ENCODE results near the gene RLN1.
"Not testable (repeated sequence)": the region's sequence is repeated elsewhere in the genome, so short reads cannot be mapped to it uniquely, and the experiment has no call there.

Gene RLN1, protein sequence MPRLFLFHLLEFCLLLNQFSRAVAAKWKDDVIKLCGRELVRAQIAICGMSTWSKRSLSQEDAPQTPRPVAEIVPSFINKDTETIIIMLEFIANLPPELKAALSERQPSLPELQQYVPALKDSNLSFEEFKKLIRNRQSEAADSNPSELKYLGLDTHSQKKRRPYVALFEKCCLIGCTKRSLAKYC

DNA sequence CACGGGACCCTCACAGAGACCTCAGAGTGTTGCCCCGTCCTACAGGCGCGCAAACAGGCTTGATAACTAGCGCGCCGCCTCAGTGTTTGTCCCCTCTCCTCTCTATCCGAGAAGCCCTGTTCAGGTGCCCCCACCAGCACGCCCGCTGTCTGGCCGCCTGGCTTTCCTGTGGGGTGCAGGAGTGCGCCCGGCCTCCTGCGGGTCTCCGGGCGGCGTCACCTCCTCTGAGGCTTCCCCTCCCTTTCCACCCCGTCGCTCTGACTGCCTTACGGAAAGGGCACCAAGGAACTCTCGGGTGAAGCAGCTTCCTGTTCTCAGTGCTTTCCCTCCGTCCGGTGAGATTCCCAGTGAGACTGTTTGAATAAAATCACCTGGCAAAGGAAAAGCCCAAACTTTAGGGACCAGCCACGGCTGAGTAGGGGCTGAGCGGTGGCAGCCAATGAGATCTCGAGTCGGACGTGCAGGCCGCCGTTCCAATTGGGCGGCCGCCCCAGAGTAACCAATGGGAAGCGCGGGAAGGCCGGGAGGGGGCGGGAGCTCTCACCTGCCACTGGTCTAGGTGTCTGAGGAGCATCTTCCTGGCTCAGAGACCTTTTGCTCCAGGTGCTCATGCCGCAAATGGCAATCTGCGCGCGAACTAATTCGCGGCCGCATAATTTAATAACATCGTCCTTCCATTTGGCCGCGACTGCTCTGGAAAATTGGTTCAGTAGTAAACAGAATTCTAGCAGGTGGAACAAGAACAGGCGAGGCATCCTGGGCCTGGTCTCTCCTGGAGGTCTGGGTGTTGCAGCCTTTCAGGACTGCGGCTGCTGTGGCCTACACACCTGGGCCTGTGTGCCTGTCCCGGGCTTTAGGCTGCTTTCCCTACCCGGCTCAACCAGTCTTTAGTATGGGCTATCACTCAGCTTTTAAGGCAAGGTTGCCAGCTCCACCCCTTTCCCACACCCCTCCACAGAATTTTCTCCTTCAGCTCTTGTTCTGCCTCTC is at the start of gene RLN1:
Gene RLN1, minus strand, starts transcription at position 885 of the 990 bp plus-strand sequence. Its CDS starts 130 bp downstream, at position 755.
- DNase-seq, result peak; percentile 1

DNA sequence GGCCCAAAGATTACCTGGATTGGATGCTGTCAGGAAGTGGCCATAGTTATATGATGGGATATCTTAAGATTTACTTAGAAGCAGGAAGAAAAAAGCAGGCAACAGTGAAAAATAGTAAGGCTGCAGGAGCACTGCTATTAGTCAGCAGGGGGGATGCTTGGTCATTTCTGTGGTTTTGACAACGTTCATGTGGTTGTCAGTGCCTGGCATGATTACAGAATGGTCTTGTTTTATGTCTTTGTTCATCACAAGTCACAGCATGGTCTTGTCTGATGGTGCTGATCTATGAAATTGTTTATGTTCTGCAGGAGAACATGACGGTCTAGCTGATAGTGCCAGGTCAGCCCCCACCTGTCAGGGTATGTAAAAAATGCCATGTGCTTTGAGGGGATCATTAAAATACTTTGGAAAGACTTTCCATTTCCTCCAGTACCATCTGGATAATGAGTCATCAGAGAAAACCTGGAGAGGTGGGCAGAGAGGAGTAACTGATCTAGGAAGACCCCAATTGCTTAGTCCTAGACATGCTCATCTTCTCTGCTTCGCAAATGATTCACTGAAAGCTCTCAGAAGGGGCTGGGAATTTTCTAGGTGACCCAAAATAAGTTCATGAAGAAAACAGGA is 49.5 kb upstream of the RLN1 start:
- DNase-seq, result no peak

DNA sequence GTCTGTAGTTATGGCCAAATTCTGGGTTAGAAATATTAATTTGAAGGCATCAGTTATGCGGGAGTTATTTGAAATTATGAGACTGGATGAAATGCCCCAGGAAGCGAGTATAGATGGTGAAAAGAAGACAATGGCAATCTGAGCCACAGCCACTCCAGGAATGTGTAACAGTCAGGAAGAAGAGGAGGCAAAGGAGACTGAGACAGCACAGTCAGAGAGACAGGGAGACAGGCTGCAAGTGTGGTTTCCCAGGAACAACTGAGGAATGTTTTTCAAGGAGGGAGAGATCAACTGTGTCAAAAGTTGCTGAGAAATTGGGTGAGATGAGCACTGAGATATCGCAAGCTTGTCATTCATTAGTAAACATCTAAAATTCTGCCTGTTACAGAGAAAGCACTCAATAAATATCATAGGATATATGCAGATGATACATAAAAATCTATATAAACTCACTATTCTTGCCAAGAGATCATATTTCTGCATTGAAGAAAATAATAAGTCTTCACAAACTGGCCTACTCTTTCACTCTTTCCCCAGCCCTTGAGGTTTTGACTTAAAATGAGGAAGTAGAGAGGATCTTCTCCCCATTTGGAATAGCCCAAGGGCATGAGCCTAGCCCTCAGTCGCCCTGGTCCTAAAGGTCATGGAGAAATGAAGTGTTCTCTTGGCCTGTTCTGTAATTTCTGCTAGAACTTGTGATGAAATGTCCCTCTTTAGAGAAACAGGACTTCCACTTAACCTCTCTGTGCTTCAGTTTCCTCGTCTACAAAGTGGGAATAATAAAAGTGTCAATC is 48.5 kb upstream of the RLN1 start:
- DNase-seq, result no peak

DNA sequence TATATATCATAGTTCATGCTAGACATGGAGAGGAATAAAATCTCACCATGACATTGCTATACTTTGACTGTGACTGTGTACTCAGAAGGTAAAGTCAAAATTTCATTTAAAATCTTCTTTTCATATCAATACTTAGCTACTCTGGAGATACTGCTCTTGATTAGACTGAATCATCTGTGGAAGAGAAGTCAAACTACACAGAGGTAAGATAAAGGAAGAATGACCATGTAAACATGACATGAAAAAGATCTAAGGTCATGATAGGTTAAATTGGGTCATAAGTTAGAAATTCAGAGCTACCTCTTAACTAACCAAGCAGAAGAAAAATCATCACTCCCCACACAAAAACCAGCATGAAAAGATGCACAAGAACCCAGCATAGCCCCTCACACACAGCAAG is 44.8 kb upstream of the RLN1 start:
- no peak for DNase-seq

DNA sequence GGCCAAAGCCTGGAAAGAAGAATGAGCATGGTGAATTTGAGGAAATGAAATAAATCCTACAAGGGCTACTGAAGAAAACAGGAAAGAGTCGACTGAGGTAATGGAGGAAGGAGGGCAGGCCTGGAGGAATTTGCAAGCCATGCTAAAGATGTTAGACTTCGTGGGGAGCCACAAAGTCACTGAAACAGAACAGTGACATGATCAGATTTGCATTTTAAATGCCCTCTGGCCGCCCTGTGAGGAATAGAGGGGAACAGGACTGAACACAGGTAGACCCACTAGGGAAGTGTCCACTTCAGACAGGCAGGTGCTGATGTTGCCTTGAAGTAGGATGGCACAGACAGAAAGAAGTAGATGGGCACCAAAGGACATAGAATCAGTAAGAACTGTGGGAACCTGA is 42.8 kb upstream of the RLN1 start:
- no peak for DNase-seq

DNA sequence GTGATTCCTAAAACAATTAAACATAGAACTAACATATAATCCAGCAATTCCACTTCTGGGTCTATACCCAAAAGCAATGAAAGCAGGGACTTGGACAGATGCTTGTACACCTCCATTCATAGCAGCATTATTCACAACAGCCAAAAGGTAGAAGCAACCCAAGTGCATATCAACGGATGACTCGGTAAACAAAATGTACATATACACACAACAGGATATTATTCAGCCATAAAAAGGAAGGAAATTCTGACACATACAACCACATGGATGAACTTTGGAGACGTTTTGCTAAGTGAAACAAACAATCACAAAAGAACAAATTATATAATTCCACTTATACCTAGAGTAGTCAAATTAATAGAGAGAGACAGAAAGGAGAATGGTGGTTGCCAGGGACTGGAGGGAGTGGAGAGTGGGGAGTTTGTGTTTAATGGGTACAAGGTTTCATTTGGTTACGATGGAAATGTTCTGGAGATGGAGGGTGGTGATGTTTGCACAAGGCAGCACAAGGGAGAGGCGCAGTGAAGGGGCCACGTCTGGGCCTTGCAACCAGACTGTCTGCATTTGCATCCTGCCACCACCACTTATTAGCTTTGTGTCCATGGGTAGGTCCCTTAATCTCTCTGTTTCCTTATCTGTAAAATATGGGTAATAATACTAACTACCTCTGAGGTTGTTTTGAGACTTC is 36.3 kb upstream of the RLN1 start:
- no peak for DNase-seq

DNA sequence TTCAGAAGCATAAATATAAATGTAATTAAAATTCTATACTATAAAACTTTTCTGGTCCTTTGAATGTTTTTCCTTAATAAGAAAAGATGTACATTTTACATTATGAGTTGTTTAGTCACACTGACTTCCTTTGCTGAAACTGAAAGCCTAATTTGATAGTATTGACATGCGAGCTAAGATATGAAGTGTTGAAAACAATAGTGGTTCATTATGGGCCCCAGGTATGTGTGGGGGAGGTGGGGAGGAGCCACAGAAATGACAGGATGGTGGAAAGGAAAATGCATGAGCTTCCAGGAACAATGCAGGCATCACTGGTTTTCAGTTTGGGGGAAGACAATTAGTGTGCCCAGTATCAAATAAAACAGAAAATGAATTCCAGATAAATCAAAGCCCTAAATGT is 35.4 kb upstream of the RLN1 start:
- DNase-seq, result no peak

DNA sequence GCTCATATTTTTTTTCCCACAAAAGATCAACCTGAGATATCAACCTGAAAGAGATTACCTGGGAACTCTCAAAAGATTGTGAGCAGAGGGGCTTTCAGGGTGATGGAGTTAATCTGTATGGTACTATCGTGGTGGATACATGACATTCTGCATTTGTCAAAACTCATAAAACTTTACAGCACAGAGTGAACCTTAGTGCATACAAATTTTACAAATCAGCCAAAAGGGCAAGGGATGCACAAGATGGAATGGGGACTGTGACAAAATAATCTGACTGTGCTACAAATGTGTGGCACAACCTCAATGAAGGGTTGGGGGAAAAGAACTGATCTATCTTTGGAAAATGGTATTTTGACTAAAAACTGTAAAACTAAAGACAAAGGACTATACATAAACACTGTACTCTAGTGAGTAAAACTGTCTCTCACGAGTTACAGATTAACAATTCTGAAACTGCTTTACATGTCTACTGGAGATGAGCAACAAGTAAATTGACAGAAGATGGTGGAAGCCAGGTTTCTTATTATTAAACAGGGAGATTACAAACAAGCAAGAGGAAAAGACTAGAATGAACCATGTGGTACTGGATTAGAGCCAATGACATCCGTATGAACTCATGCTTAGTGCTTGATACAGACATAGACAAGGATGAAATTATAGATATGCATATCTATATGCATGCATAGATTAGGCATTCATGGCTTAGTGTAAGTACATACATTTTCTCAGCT is 24.8 kb upstream of the RLN1 start:
- no peak for DNase-seq

DNA sequence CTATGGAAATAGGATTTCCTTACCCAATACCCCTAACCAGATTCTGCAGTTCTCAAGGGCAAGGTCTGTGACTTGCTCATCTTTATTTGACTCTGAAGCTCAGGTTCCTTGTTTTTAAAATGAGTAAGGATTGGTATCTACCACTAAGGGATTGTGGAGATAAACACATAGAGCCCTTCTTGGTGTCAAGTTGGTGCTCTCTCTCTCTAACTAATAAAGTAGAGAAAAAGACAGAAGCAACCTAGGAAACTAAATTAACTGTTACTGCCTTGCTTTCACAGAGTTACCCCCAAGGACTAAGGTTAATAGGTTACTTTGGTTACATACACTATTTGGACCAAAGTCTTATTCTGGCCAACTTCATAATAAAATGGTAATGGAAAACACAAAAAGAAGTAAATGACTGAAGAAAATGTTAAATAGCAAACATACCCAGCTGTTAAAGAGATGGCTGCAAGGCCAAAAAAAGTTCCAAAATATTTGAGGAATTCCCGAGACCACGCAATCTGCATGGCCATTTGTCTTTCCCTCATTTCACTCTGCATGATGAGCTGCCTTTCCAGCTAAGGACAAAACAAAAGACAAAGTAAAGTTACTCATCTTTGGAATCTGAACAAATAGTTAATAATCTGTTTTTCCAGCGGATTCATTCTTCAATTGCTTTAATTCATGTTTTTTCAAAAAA is 21.8 kb upstream of the RLN1 start:
- no peak for DNase-seq

DNA sequence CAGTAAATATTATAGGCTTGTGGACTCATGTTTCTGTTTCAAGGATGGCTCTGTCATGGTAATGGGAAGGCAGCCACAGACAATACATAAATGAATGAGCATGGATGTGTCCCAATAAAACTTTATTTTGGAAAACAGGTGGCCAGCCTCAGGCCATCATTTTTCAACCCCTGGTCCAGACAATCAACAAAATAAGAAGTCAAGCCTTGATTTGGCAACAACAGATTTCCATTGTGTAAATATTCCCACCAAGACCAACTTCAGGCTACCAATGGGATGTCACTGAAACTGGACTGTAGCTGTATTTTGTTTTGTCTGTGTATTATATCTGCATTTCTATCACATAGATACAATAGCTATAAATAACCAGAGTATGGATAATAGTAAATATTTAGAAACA is 20.7 kb upstream of the RLN1 start:
- no peak for DNase-seq

DNA sequence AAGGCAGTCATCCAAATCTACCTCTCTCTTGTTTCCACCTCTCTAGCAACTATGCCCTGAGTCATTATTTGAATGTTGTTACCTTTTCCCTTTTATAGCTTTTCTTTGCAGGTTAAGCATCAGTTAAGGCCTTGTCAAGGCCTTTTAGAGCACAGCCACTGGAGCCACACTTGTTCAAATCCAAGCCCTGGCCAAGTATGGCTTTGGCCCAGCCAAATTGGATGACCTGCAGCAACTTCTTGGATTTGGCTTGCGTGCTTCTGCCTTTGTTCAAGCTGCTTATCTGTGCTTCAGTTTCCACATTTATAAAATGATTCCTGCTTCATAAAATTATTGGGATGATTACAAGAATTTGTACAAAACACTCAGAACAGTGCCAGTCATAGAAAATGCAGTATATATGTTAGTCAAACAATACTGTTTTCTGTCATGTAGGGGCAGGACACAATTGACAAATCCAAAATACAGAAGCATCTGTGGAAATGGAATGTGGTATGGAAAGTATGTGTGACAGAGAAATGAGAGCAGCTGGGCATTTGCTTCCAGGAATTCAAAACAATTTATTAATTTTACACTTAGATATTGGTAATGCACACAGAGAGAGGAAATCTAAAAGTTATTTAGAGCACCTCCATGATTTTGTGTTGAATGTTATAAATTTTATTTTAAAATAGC is 17.9 kb upstream of the RLN1 start:
- no peak for DNase-seq

DNA sequence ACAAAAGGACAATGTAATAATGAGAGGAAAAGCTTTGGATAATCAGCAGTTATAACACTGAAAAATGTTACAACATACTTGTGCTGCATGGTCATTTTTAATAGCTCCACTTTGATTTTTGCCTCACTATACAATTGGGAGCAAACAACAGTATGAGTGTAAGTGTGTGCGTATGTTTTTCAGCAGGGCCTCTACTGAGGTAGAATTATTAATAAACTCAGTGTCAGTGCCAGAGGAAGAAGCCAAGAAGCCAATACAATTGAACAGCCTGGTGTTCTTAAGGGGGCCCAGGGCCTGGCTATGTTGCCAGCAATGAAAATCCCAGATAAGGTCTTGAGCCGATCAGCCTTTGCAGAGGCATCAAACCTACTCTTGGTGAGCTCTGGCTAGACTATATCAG is 16.1 kb upstream of the RLN1 start:
- DNase-seq, result no peak

DNA sequence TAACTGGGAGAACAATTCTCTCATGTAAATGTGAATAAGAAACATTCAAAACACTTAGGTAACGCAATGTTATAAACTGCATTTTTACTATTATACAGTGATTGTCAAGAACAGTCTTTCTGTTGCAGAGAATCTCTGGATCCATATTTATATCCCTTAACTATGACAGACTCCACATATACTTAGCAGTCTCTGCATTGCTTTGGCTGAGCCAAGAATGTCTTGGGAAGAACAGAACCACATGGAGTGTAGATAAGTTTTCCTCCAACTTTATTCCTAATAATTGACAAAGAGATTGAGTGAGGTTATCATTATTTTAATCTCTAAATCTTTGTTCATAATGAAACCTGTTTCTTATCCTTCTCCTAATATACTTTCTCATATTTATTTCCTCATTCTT is 15.6 kb upstream of the RLN1 start:
- no peak for DNase-seq

DNA sequence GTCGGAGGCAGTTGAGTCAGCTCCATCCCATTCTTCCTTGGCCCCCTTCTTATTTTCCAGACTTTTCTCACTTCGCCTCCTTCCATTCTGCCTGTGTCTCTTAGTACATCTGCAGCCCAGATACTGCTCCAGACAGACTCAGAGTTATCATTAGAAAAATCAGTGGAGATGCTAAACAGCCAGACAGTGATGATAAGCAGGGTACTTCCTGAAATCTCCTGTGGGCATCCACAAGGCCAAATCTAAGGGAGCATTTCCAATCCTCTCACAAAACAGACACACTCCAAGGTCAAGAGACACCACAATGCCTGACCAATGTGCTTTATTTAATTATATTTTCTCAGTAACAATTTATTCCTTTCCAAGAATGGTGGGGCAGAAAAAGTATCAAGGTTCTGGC is 14.5 kb upstream of the RLN1 start:
- DNase-seq, result no peak

DNA sequence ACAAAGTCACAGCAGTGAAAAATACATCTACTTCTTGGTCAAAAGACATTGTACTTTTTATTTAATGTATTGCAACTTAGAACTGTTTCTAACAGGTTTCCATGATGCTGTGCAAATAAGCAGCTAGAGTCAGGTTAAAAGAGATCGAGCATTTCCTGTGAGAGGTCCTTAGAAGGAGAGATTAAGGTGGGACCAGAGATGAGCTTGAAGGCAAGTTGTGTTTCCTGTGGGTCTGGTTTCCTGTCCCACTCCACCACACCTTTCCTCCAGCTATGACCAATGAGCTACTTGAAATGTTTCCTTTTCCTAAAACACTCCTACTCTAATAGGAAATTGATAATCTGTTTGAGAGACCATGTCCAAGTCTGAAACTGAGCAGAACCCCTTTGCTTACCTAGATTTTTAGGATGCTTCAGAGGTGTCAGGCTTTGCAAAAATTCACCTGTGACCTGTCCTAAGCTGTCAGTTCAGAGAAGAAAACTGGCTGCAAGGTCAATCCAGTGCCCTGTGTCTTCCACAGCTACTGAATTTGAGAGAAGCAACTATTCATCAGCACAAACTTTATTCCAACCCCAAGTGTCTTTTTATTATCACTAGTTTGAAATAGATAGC is 13.1 kb upstream of the RLN1 start:
- no peak for DNase-seq

DNA sequence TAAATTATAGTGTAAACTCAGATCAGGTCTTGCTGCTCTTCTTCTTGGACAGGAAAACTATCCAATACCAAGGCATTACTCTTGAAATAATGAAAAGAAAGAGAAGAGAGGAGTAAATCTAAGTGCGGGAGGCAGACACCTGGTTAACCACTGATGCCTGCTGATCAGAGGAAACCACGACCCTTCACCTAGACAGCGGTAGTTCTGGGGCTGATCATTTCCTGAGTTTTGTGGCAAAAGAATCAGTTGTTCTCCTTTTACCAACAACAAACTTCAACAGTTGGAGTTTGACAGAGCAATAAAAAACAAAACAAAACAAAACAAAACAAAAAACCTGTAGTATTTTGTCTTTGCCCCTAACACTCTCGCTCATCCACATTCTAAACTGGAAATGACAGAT is 3.0 kb downstream of the RLN1 start:
- no peak for DNase-seq

DNA sequence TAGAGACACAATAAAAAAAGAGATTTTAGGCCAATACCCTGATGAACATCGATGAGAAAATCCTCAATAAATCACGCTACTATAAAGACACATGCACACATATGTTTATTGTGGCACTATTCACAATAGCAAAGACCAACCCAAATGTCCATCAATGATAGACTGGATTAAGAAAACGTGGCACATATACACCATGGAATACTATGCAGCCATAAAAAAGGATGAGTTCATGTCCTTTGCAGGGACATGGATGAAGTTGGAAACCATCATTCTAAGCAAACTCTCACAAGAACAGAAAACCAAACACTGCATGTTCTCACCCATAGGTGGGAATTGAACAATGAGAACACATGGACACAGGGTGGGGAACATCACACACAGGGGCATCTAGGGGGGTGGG is 8.4 kb downstream of the RLN1 start:
- not testable (repeated sequence) for DNase-seq

DNA sequence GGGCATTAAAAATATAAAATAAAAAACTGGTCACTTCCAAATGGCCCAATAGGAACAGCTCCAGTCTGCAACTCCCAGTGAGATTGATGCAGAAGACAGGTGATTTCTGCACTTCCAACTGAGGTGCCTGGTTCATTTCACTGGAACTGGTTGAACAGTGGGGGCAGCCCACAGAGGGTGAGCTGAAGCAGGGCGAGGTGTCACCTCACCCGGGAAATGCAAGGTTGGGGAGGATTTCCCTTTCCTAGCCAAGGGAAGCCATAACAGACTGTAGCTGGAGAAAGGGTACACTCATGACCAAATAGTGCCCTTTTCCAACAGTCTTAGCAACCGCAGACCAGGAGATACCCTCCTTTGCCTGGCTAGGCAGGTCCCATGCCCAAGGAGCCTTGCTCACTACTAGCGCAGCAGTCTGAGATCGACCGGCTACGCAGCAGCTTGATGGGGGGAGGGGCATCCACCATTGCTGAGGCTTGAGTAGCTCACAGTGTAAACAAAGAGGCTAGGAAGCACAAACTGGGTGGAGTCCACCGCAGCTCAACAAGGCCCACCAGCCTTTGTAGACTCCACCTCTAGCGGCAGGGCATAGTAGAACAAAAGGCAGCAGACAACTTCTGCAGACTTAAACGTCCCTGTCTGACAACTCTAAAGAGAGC is 12.7 kb downstream of the RLN1 start:
- DNase-seq, result peak; percentile 16

DNA sequence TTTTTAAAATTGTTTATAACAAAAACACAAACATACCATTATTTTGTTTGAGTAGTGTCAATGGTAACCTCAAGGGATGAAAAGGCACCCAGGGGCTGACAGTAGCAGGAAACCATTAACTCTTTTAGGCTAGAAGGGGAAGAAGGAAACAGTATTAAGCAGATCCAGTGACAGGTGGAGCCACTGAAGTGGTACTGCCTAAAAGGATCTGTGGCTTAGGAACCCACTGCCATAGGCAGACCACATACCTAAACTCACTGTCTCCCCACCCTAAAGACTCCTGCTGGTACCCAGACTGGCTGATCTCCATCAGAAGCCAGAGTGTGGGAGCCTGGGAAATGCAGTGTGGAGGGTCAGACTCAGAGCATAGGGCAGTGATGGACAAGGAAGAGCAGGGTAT is 13.5 kb downstream of the RLN1 start:
- DNase-seq, result no peak

DNA sequence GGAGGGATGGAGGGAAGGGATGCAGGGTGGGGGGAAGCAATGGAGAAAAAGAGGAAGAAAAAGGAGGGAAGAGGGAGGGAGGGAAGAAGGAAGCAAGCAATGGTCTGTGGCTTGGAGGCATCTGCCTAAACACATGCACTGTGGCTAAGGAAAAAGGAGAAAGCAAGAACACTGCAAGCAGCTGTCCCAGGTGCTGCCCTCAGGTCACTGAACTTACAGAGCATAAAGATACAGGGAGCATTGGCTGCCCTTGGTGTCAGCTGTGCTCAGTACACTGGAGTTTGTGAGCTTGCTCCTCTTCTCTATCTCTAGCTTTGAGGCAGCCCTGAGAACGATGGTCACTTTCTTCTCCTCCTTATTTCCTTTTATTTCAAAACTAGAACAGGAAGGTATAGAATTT is 18.1 kb downstream of the RLN1 start:
- DNase-seq, result not testable (repeated sequence)
